Activated CD4-positive, alpha-beta T cell treated with anti-CD3 and anti-CD28 coated beads, Interleukin-10, Interleukin-2, amounts not matched to agents 100 ng/mL and 50 ng/mL, durations not matched to agents 16 hours and 8 hours (primary cell): Measurements from ENCODE around the gene TMEM178B.
"Not testable (repeated sequence)": the region's sequence is repeated elsewhere in the genome, so short reads cannot be mapped to it uniquely, and the experiment has no call there.

Experiments used
- DNase-seq: peaks from one replicate; pipeline ENCODE4 v3.0.0-alpha.2; 2020

The TMEM178B gene

GRCh38 chr7:141317033-141317585 lies 243.2 kb downstream of the TMEM178B start:
- no peak for DNase-seq

GRCh38 chr7:141320287-141320686 lies 246.4 kb downstream of the TMEM178B start:
- DNase-seq: no peak

- no peak for DNase-seq
Measured at GRCh38 chr7:141322383-141322782, 248.5 kb downstream of the TMEM178B start.

DNA sequence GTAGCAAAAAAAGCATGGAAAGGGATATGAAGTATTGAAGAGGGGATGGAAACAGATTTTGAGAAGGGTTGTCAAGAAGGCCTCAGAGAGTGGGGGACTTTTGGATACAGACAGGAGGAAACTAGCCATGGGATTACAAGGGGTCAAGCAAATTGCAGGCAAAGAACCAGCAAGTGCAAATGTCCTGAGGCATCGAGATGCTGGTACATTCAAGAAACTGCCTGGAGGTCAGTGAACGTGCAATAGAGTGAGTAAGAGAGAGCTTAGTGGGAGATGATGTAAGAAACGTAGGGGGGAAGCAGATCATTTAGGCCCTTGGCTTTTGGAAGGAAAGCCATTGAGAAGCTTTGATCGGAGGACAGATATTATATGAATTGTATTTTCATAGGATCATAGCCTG lies 250.0 kb downstream of the TMEM178B start:
- no peak for DNase-seq

- no peak for DNase-seq
Measured at GRCh38 chr7:141324870-141325269, 251.0 kb downstream of the TMEM178B start.

GRCh38 chr7:141325275-141325674 lies 251.4 kb downstream of the TMEM178B start:
- DNase-seq: no peak

GRCh38 chr7:141328290-141328689 lies 254.4 kb downstream of the TMEM178B start:
- DNase-seq: no peak

- not testable (repeated sequence) for DNase-seq
Measured at GRCh38 chr7:141330285-141330684, 256.4 kb downstream of the TMEM178B start.

GRCh38 chr7:141333459-141333858 lies 259.6 kb downstream of the TMEM178B start:
- DNase-seq: no peak

DNA sequence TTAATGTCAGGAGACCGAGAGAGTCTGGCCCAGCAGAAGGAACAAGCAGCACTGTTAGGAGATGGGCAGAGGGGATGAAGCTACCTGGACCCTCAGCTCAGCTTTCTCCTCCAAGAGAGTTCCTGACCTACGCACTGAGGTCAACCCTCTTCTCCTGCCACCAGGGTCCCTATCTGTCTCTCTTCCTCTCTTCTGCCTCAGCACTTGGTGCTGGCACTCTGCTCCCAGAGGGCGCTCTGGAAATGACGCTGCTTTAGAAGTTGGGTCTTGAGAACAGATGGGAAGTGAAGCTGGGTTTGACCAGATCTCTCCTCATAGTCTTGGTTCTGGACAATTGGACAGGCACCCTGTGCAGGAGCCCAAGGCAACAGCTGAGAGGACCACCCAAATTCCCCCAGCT lies 261.3 kb downstream of the TMEM178B start:
- no peak for DNase-seq

DNA sequence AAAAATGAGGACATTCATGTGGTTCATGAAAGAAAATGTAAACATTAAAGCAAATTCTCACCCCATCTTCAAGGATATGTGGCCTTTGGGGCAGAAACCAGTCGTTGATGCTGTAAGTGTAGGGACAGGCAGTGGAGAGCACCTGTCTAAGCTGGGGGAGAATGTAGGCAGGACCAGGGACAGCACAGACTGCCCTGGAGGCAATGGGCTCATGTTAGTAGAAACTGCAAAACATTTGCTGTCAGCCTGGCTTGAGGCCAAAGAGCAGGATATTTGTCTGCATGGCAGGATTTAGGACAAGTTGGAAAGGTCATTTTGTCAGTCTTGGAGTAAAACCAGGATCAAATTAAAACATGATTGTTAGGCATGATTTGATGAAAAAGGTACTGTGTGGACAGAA lies 265.7 kb downstream of the TMEM178B start:
- DNase-seq: no peak

GRCh38 chr7:141340991-141341390 lies 267.1 kb downstream of the TMEM178B start:
- DNase-seq: no peak

DNA sequence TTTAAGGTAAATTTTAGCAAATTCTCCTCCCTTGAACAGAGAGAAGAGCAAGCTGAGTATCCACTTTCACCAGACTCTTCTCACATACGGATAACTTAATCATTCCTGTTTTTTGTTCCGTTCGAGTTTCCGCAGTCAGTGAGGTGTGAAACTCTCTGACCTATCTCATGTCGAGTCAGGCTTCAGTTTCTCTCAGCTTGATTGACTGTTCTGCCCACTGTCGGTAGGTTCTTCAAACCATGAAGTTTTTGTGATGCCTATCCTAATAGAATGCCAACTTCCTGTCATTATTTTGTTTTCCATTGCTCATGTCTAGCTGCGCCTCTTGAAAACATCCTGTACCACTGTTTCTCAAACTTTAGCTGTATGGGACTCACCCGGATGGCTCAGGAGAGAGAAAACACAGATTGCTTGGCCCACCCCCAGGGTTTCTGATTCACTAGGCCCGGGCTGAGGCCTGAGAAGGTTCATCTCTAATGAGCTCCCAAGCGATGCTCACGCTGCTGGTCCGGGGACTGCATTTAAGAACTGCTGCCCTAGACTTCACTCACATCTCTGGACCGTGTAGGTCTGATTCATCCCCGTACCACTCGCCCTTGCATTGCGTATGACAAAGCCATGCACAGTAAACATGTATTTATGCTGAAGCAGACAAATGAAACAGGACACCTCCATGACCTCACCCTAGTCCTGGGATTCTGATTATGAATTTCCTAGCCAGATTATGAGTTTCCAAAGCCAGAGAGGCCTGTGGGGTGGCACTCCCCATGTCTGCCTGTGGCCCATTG lies 269.0 kb downstream of the TMEM178B start:
- no peak for DNase-seq

DNA sequence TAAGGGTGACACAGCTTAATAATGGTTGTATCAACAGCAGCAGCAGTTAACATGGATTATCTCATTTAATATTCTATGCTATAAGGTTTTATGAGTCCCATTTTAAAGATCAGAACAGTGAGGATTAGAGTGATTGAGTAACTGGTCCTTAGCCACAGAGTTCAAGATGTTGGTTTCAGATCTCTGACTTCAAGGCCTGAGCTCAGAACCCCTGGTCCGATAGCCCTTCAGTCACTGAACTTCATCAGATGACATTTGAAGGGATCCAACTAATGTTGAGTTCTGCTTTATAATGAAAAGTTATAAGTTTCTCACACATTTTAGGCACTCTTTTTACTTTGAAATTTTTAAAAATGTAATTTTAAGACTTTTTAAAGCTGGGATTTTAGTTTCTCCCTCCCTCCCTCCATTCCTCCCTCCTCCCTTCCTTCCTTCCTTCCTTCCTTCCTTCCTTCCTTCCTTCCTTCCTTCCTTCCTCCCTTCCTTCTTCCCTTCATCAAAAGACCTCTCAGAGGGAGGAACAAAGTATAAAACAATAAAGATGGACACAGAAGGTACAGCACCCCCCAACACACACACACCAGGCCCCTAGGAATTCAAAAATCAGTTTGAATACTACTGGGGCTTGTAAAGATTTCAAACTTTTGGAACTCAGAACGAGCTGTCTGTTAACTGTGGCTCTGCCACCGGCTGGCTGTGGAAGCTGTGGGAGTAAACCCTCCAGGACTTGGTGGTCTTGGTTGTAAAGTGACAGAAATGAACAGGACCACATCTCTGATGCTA lies 270.5 kb downstream of the TMEM178B start:
- DNase-seq: no peak

DNA sequence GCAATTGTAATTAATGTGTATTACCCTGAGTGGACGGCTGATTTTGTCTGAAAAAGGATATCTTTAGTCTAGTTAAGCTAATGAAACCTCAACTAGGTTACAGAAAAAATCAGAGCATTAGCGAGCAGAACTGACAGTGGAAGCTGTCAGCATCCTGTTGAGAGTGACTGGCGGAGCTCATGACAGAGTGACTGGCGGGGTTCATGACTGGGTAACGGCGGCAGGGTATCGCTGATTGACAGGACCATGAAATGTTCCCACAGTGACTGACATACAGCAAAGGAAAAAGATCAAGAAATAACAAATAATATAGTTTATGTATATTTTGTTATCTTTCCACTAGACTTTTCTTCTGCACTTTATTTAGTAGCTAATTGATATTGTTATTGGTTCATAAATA lies 274.9 kb downstream of the TMEM178B start:
- DNase-seq: no peak

DNA sequence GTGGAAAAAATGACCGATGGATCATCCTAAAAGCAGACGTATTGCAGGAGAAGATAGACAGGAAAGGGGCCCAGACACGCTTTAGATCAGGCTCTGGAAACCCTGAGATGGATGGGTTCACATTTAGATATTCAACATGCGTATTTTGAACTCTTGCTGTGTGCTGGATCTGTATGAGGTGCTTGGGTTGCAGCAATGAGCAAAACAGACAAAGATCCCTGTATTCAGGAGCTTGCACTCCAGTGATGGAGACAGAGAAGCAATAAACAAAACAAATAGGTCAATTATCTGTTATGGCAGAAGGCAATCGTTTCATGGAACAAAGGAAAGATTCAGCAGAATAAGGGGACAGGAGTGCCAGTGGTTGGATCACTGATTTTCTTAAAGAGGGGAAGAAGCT lies 275.5 kb downstream of the TMEM178B start:
- DNase-seq: no peak

DNA sequence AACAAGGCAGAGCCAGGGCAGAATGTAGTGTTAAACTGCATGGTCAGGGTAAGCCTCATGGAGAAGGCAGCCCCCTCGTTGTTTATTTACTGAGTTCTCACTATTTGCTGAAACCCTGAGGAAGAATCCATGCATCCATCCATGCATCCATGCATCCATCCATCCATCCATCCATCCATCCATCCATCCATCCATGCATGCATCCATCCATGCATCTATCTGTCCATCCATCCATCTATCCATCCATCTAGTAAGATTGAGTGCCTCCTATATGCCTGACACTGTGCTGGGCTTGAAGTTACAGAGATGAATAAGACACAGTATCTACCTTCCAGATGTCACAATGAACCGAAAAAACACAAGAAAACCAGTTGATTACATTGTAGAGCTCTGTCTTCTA lies 275.9 kb downstream of the TMEM178B start:
- DNase-seq: no peak

- no peak for DNase-seq
Measured at GRCh38 chr7:141351175-141351574, 277.3 kb downstream of the TMEM178B start.

DNA sequence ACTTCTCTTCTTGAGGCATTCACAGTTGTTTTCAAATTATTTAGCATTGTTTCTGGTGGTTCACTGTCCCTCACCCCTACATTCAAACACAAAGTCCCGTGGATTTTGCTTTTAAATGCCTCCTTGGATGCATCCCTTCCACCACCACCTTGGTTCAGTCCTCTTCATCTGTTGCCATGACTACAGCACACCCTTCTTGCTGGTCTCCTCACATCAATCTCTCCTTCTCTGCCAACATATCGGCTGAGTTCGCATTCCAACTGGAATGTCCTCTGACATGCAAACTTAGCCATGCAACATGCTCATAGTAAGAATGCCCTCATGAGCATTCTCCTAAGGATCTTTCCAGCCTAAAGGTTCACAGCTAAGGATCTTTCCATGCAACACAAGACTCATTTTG lies 279.1 kb downstream of the TMEM178B start:
- no peak for DNase-seq

GRCh38 chr7:141354251-141354650 lies 280.4 kb downstream of the TMEM178B start:
- DNase-seq: peak; percentile 19

- no peak for DNase-seq
Measured at GRCh38 chr7:141355032-141355431, 281.2 kb downstream of the TMEM178B start.

- DNase-seq: no peak
Measured at GRCh38 chr7:141356161-141356560, 282.3 kb downstream of the TMEM178B start.

DNA sequence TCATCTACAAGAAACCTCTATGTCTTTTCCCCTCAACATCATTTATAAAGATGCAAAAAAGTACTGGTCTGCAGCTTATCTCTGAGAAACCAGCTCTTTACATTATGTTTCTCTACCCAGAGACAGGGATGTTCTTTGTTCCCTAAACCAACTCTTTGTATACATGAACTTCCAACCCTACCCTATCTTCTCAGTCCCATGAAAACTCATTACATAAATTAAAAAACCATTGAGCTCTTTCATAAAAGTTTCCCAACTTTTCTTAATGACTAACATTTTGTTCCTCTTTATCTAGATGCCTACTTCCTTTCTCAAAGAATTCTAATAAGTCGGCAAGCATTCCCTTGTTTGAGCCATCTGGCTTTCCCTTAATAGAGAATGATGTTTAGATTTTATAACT lies 284.5 kb downstream of the TMEM178B start:
- no peak for DNase-seq

DNA sequence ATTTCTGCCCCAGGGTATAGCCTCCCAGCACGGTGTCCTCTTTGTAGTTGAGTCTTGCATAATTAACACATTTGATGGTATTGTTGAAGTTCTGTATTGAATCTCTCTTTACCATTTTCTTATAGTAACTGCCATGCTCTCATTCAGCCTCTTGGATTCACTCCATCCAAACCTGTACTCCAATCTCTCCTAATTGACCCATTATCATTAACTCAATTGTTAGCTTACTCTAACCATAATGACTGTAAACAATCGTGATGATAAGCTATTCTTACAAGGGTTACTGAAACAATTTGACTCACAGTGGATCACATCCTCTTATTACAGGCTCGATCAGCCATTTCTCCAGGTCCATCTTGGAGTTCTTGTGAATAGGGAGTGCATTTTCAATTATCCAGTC lies 285.4 kb downstream of the TMEM178B start:
- no peak for DNase-seq
